Posterior cingulate gyrus (tissue), 11 donors: ENCODE measurements around the gene CNGA3.
"Not testable (repeated sequence)": the region's sequence is repeated elsewhere in the genome, so short reads cannot be mapped to it uniquely, and the experiment has no call there.

Experiments
- DNase-seq, 10 donors: peaks; one replicate each; pipeline versions ENCODE4 v3.0.0 to v3.0.0-alpha.2; 2020 to 2021; ENCODE audit warnings: mixed read lengths in 3 of 10
- intact Hi-C: fragments of 100-400 bp; cut with DNase I; formaldehyde crosslinking; loops from one replicate; pipeline ENCODE4 v1.15.1; 2023

CNGA3 gene

DNA sequence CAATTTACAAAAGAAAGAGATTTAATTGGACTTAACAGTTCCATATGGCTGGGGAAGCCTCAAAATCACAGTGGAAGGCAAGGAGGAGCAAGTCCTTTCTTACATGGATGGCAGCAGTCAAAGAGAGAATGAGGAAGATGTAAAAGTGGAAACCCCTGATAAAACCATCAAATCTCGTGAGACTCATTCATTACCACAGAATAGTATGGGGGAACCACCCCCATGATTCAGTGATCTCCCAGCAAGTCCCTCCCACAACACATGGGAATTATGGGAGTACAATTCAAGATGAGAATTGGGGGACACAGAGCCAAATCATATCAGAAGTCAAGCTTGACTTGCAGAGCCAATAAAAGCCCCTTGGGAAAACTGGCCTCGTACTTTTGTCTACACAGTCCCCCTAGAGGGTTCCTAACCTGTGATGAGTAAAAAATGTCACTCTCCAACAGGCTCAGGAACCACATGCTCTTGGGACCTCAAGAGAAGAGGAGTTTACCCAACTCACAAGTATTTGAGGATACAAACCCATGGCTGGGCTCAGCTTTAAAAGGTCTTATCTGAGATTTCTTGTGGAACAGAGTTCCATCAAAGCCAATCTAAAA lies 87.2 kb downstream of the CNGA3 start:
- no peak for DNase-seq
- intact Hi-C loops = no loop called here

- no peak for DNase-seq
- intact Hi-C loops = no loop called here
These were observed 88.2 kb downstream of the CNGA3 start for GRCh38 chr2:98434492-98434891.

DNA sequence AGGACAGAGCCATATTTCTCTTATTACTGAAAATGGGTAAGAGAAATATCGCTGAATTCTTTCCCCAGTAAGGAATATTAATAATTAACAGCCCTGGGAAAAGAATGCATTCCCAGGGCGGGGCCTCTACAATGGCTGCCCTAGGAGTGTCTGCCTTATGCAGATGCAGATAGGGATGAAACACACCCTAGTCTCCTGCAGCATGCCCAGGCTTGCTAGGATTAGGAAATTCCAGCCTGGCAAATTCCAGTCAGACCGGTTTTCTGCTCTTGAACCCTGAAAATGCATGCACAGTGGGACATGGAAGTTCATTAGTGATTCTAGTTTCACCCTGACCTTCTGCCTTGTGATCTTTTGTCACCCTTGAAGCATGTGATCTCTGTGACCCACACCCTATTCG lies 89.4 kb downstream of the CNGA3 start:
- DNase-seq, intact Hi-C loops: not testable (repeated sequence)

DNA sequence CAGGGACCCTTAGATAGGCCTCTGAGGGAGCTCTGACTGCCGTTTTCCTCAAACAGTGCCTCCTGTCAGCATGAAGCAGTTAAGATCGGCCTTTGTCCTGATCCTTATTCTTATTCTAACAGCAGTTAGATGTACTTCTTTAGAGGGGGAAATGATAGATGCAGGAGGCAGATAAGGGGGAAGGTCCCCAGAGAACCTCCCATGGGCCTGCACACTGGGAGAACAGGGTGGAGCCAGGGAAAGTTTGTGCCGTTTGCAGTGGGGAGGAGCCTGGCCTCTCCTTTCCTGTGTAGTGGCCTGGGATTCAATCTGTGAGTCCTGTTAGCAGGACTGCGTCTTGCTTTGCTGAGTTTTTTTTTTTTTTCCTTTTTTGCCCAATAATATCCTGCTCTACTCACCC lies 90.5 kb downstream of the CNGA3 start:
- no peak for DNase-seq
- intact Hi-C loops = no loop called here

GRCh38 chr2:98438190-98439133 lies 92.2 kb downstream of the CNGA3 start:
- DNase-seq = no peak
- intact Hi-C loops = no loop called here

DNA sequence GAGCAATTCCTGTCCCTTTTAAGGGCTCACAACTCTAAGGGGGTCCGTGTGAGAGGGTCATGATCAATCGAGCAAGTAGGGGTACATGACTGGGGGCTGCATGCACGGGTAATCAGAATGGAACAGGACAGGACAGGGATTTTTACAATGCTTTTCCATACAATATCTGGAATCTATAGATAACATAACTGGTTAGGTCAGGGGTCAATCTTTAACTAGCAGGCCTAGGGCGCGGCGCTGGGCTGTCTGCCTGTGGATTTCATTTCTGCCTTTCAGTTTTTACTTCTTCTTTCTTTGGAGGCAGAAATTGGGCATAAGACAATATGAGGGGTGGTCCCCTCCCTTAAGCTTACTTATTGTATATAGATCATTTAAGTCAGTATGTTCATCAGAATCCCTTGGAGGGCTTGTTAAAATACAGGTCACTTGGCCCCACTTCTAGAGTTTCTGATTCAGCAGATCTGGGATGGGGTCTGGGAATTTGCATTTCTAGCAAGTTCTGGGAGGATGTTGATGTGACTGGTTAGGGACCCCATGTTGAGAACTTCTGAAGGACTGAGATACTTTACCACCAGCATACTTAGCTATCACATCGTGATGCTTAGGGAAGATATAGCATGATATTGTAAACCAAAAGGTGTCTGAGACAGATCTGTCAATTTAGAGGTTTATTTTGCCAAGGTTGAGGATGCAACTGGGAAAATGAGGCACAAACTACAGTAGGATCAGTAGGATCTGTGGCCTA lies 95.6 kb downstream of the CNGA3 start:
- intact Hi-C loops = no loop called here
- DNase-seq = no peak

- intact Hi-C loops = no loop called here
- DNase-seq = no peak
These were observed 96.2 kb downstream of the CNGA3 start for GRCh38 chr2:98442488-98442887.

DNA sequence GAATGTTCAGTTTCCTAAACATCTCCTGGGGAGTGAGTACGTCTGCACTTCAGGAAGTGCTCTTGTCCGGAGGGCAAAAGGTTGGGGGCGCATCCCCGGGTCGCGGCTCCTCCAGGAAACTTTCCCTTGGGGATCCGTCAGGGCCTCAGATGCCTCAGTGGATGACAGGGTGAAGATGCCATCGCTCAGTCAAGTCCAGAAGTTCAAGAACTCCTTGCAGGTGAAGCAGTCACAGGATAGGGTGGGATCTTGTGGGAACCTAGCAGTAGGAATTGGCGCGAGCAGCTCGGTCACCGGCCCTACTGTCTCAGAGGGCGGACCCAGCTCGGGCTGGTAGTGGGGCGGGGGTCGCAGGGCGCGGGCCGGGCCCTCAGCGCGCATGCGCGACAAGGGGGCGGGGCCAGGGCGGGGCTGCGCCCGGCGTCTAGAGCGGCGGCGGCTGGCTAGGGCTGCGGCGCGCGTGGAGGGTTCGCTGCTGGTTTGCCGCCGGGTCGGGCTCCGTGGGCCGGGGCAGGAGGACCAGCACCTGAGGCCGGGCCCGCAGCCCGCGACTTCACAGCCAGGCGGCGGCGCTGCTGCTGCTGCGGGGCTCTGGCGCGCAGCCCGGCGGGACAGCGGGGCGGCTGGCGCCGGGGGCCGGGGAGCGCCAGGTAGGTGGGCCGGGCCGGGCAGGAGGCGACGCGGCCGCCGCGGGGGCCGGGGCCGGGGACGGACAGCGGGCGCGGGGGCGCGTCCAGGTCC lies 98.3 kb downstream of the CNGA3 start, which contains the start of gene INPP4A:
Gene INPP4A (plus strand): TSS at position 423 of the 741 bp plus-strand sequence. CDS start 75,191 bp downstream, outside the sequence.
- intact Hi-C loops = no loop called here

GRCh38 chr2:98445177-98445682 lies 99.0 kb downstream of the CNGA3 start:
- DNase-seq = peak in 9 of 10 donors; percentile 14 to 90 (median 31)

More for the DNA sequence above, 98.3 kb downstream of the CNGA3 start, which contains the start of gene INPP4A:
- peak; percentile 50 to 94 (median 70) for DNase-seq

DNA sequence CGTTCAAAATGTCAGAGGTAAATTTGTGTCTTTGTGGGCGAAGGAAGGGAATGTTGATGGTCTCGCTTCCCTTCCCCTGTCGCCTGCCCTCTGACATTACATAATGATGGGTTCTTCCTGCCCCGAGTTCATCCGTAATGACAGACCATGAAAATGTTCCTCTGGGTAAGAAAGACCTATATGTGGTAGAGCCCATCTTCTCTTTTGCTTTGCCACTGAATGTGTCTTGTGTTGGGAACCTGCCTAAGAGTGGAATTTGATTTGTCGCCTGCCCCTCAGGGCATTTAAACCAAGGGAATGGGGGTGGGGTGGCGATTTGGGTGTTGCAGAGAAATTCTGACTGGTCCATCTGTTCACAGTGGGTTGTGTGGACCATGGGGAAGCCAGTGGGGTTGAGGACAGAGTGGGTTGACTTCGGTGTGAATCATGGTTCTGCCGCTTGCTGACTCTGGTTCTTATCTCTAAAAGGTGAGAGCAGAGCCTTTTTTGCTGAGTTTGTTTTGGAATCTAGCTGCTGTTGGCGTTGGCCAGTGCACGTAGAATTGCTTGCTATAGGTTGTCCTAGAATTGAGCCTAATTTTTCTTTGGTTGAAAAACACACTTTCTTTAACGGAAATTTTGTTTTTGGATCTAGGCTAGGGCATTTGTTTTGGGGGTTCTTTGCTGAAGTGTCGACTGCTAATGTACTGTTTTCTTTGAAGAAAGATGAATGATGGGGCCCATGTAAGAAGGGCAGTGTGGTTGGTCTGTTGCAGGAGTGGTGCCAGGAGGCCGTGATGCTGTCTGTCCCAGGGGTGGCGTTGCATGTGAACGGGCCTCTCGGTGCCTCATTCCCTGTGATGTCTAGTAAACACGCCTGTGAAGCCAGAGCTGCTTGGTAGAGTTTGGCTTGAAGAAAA lies 99.7 kb downstream of the CNGA3 start:
- intact Hi-C loops = no loop called here
- peak in 6 of 10 donors; percentile 24 to 88 (median 50) for DNase-seq

More at GRCh38 chr2:98445177-98445682, 99.0 kb downstream of the CNGA3 start:
- intact Hi-C loops = no loop called here

DNA sequence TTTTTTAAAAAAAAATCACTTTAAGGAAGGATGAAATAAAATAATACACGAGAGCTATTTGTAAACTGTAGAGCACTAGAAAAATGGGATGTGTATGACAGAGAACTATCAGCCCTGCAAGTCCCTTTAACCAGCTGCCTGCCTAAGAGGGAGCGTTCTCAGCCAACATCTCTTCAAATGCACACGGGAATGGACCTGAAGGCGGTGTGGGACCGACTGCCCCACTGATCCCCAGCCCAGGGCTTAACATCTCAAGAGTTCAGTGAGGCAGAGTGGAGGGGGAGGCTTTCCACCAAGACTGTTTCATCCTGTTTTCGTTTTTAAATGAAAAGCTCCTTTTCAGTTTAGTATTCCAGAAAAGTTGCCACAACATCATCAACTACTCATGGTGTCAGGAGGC lies 100.6 kb downstream of the CNGA3 start:
- DNase-seq = no peak
- intact Hi-C loops = no loop called here
